Colonic mucosa (tissue), 4 donors: ENCODE data around the gene KIF1A. TPM values are rescaled to one million over a fixed set of nuclear protein-coding genes. Genes with fewer than 3 reads are reported as not detected.

Source experiments
- DNase-seq: peaks from one replicate; pipeline ENCODE4 v3.0.0-alpha.2; 2020
- H3K27ac ChIP-seq: fragments of 200-600 bp; one replicate; pipeline ENCODE4 v1.8.0; 2021
- H3K27me3 ChIP-seq: fragments of 200-600 bp; one replicate; pipeline ENCODE4 v1.8.0; 2021
- H3K36me3 ChIP-seq: fragments of 200-600 bp; one replicate; pipeline ENCODE4 v1.8.0; 2021
- H3K4me1 ChIP-seq: fragments of 200-600 bp; one replicate; pipeline ENCODE4 v1.8.0; 2021; ENCODE audit warnings: mild to moderate bottlenecking
- H3K4me3 ChIP-seq: fragments of 200-600 bp; one replicate; pipeline ENCODE4 v1.8.0; 2021
- H3K9ac ChIP-seq, 2 donors: one replicate each; pipeline ENCODE4 v1.7.0; 2013; ENCODE audit warnings: control low read depth in 2 of 2, low read depth in 2 of 2, low read length in 2 of 2
- H3K9me3 ChIP-seq: fragments of 200-600 bp; one replicate; pipeline ENCODE4 v1.8.0; 2021
- intact Hi-C: fragments of 100-400 bp; cut with DNase I; formaldehyde crosslinking; loops from one replicate; pipeline ENCODE4 v1.14.1; 2022
- total RNA-seq, 2 donors: library from RNA; stranded (reverse); fragmentation: NEBNext Ultra II Directional in 1 of 2; extraction: Animal tissue kit (Norgen Biotek cat#: 25700) in 1 of 2; gene quantifications; one replicate each; pipeline ENCODE4 v1.2.1, GENCODE V29; 2021
- TF ChIP-seq, protein P1 (sequence below): fragments of 200-600 bp; IDR thresholded peaks from one replicate; pipeline ENCODE4 v1.8.0; 2022; ENCODE audit warnings: antibody characterized with exemption, mild to moderate bottlenecking
- donor health status: healthy.
- donor health status: DM: no; HTN: no; CAD: no.
- donor health status: DM: no; HTN: no; CAD: no.

Gene KIF1A
- total RNA-seq, 2 donors from 2014 or later: 1.9 to 4.3 TPM

DNA sequence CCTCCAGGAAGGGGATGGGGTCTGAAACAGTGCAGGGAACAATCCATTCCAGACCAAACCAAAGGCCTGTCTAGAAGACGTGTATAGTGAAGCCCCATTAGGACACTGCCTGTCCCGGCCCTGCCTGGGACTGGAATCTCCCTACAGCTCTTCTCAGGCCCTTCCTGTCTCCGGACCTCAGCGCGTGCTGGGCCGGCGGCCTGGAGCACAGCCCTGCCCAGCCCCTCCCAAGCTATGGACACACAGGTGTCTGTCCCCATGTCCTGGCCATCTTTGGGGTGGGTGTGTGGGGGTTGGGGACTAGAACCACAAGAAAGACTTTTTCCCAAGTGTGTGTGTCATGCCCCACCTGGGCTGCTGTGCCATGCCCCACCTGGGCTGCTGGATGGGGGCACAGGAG, 51.8 kb downstream of the KIF1A start:
- no peaks in the 10 kb centered on the region for H3K9me3 ChIP-seq
- H3K36me3 ChIP-seq: no peaks in the 10 kb centered on the region
- no peak for DNase-seq
- no peak overlapping the region for H3K27ac ChIP-seq
- no peaks in the 10 kb centered on the region for H3K4me1 ChIP-seq
- intact Hi-C loops: no loop called here
- H3K4me3 ChIP-seq: no peak overlapping the region
- no peak overlapping the region for H3K9ac ChIP-seq
- no peaks in the 10 kb centered on the region for H3K27me3 ChIP-seq
- TF ChIP-seq, protein P1, sequence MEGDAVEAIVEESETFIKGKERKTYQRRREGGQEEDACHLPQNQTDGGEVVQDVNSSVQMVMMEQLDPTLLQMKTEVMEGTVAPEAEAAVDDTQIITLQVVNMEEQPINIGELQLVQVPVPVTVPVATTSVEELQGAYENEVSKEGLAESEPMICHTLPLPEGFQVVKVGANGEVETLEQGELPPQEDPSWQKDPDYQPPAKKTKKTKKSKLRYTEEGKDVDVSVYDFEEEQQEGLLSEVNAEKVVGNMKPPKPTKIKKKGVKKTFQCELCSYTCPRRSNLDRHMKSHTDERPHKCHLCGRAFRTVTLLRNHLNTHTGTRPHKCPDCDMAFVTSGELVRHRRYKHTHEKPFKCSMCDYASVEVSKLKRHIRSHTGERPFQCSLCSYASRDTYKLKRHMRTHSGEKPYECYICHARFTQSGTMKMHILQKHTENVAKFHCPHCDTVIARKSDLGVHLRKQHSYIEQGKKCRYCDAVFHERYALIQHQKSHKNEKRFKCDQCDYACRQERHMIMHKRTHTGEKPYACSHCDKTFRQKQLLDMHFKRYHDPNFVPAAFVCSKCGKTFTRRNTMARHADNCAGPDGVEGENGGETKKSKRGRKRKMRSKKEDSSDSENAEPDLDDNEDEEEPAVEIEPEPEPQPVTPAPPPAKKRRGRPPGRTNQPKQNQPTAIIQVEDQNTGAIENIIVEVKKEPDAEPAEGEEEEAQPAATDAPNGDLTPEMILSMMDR: no peak

- no peaks in the 10 kb centered on the region for H3K27me3 ChIP-seq
- no peak for DNase-seq
- H3K4me1 ChIP-seq: no peaks in the 10 kb centered on the region
- intact Hi-C loops: no loop called here
- no peaks in the 10 kb centered on the region for H3K36me3 ChIP-seq
- H3K9ac ChIP-seq: no peak overlapping the region
- TF ChIP-seq, protein P1: no peak
- H3K4me3 ChIP-seq: no peak overlapping the region
- H3K9me3 ChIP-seq: no peaks in the 10 kb centered on the region
- no peak overlapping the region for H3K27ac ChIP-seq
Observed at GRCh38 chr2:240767341-240767740, 52.7 kb downstream of the KIF1A start.

DNA sequence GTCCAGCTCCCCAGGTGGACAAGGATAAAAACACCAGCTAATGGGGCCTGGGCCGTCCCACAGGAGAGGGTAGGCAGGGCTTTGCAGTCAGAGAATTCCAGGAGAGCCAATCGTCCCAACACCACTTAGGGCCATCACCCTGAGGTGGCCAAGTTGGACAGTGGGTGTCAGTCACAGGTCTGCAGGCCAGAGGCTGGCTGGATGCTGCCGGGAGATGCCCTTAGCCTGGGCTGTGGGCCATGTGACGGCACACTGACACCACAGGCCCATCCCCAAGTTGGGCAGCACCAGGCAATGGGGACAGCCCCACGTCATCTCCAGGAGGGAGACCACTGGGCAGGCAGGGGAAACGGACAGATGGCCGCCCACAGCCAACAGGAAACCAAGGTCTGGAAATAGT, 53.9 kb downstream of the KIF1A start:
- Histone ChIP-seq H3K4me1 (no peaks in the 10 kb centered on the region), H3K4me3 (no peak overlapping the region), H3K36me3 (no peaks in the 10 kb centered on the region), H3K27ac (no peak overlapping the region), H3K27me3 (no peaks in the 10 kb centered on the region), H3K9me3 (no peaks in the 10 kb centered on the region), H3K9ac (no peak overlapping the region)
- intact Hi-C loops: no loop called here
- DNase-seq: no peak
- TF ChIP-seq, protein P1: no peak

DNA sequence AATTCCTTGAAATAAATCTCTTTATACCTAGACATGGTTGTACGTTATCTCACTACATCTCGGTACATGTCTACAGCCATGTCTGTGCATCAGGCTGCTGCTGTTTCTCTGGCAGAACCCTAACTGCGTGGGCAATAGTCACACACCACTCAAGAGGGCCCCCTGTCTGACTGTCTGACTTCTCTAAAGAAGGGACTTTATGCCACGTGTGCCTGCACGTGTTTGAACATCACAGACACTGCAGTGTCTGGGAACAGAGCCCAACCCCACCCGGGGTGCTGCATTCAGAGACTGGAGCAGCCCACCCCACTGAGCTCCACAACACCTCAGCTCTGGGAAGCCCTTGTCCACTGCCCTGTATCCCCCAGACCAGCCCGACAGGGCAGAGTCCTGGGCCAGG, 55.0 kb downstream of the KIF1A start:
- Histone ChIP-seq H3K27me3 (no peaks in the 10 kb centered on the region), H3K9ac (no peak overlapping the region), H3K4me1 (no peaks in the 10 kb centered on the region), H3K27ac (no peak overlapping the region), H3K36me3 (no peaks in the 10 kb centered on the region), H3K4me3 (no peak overlapping the region), H3K9me3 (no peaks in the 10 kb centered on the region)
- intact Hi-C loops: no loop called here
- no peak for DNase-seq
- TF ChIP-seq, protein P1: no peak

DNA sequence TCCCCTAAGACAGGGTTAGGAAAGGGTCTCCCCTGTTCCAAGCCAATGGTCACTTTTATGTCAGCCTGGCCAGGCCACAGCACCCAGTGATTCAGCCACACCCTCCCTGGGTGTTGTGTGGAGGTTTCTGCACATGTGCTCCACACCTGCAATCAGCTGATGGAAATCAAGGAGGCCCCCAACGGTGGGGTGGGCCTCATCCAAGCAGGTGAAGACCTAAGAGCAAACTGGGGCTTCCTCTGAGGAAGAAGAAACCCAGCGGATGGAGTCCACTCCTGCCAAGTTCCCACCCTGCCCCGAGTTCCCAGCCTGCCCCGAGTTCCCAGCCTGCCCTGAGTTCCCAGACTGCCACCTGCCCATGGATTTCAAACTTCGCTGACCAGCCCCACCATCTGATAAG, 55.4 kb downstream of the KIF1A start:
- TF ChIP-seq, protein P1: no peak
- intact Hi-C loops: no loop called here
- H3K4me3 ChIP-seq: no peak overlapping the region
- H3K27me3 ChIP-seq: no peaks in the 10 kb centered on the region
- no peak overlapping the region for H3K9ac ChIP-seq
- no peaks in the 10 kb centered on the region for H3K9me3 ChIP-seq
- no peak overlapping the region for H3K27ac ChIP-seq
- H3K36me3 ChIP-seq: no peaks in the 10 kb centered on the region
- DNase-seq: no peak
- no peaks in the 10 kb centered on the region for H3K4me1 ChIP-seq

DNA sequence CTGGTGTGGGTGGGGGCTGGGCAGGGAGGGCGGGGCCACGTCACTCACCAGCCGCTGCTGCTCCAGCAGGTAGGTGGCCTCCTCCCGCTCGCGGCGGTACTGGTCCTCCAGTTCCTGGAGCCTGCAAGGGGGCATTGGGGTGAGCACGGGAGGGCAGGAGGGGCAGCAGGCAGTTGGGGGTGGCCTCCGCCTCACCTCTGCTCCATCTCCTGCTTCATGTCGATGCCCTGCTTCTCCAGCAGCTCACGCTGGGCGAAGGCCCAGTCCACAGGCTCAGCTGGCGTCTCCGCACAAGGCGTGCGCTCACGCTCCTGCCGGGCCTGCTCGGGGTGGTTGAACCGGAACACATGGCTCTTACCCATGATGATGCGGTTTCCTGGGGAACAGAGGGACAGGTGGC, 57.0 kb downstream of the KIF1A start:
- H3K27ac ChIP-seq: no peak overlapping the region
- H3K9me3 ChIP-seq: no peaks in the 10 kb centered on the region

More for the DNA sequence above, 57.0 kb downstream of the KIF1A start:
- H3K9ac ChIP-seq: no peak overlapping the region
- no peak for DNase-seq
- no peaks in the 10 kb centered on the region for H3K27me3 ChIP-seq
- H3K4me3 ChIP-seq: no peak overlapping the region
- intact Hi-C loops: no loop called here
- no peaks in the 10 kb centered on the region for H3K36me3 ChIP-seq
- no peaks in the 10 kb centered on the region for H3K4me1 ChIP-seq
- TF ChIP-seq, protein P1: no peak
